ENCODE measurements around the gene POTEH.
"Not testable (repeated sequence)": the region's sequence is repeated elsewhere in the genome, so short reads cannot be mapped to it uniquely, and the experiment has no call there.

GRCh38 chr22:15651954-15652353 is 37.9 kb upstream of the POTEH start:
- not testable (repeated sequence) for TF ChIP-seq MAX (IDR thresholded peaks at IDR 0.05; ENCODE audit: low read depth, low read length); POLR2A (IDR thresholded peaks at IDR 0.05; ENCODE audit: low read depth, low read length); MTA2 (IDR thresholded peaks at IDR 0.05; ENCODE audit: low read depth); CTCF (IDR thresholded peaks at IDR 0.05 in 2 of 3, conservative IDR thresholded peaks at IDR 0.05 in 1 of 3; ENCODE audit: control insufficient read depth in 2 of 3, extremely low read depth in 1 of 3, insufficient read depth in 1 of 3, low read depth in 3 of 3, low read length in 3 of 3); NRF1 (conservative IDR thresholded peaks at IDR 0.05; ENCODE audit: low read depth, low read length); RAD21 (IDR thresholded peaks at IDR 0.05; ENCODE audit: insufficient read depth, low read depth, low read length); SKIL (IDR thresholded peaks at IDR 0.05; ENCODE audit: low read depth, poor library complexity, severe bottlenecking); POLR2AphosphoS5 (IDR thresholded peaks at IDR 0.05; ENCODE audit: low read length)

Measured in GM12878 (cell line).